Thoracic aorta endothelial cell (primary cell): ENCODE results near the gene SYDE1. TPM values are rescaled to one million over a fixed set of nuclear protein-coding genes. Genes with fewer than 3 reads are reported as not detected.

ENCODE experiments used
- small RNA-seq: library from RNA; depleted of rRNA; stranded (forward); fragments of <200 nt; gene quantifications from one replicate; pipeline ENCODE3, GENCODE V24; 2012
- total RNA-seq: library from RNA; depleted of rRNA; stranded (reverse); fragments of >200 nt; gene quantifications from 2 replicates; pipeline ENCODE4 v1.2.3, GENCODE V29; 2012

Gene SYDE1, protein sequence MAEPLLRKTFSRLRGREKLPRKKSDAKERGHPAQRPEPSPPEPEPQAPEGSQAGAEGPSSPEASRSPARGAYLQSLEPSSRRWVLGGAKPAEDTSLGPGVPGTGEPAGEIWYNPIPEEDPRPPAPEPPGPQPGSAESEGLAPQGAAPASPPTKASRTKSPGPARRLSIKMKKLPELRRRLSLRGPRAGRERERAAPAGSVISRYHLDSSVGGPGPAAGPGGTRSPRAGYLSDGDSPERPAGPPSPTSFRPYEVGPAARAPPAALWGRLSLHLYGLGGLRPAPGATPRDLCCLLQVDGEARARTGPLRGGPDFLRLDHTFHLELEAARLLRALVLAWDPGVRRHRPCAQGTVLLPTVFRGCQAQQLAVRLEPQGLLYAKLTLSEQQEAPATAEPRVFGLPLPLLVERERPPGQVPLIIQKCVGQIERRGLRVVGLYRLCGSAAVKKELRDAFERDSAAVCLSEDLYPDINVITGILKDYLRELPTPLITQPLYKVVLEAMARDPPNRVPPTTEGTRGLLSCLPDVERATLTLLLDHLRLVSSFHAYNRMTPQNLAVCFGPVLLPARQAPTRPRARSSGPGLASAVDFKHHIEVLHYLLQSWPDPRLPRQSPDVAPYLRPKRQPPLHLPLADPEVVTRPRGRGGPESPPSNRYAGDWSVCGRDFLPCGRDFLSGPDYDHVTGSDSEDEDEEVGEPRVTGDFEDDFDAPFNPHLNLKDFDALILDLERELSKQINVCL
- 14.0 and 19.2 TPM in 2 replicates for total RNA-seq

DNA sequence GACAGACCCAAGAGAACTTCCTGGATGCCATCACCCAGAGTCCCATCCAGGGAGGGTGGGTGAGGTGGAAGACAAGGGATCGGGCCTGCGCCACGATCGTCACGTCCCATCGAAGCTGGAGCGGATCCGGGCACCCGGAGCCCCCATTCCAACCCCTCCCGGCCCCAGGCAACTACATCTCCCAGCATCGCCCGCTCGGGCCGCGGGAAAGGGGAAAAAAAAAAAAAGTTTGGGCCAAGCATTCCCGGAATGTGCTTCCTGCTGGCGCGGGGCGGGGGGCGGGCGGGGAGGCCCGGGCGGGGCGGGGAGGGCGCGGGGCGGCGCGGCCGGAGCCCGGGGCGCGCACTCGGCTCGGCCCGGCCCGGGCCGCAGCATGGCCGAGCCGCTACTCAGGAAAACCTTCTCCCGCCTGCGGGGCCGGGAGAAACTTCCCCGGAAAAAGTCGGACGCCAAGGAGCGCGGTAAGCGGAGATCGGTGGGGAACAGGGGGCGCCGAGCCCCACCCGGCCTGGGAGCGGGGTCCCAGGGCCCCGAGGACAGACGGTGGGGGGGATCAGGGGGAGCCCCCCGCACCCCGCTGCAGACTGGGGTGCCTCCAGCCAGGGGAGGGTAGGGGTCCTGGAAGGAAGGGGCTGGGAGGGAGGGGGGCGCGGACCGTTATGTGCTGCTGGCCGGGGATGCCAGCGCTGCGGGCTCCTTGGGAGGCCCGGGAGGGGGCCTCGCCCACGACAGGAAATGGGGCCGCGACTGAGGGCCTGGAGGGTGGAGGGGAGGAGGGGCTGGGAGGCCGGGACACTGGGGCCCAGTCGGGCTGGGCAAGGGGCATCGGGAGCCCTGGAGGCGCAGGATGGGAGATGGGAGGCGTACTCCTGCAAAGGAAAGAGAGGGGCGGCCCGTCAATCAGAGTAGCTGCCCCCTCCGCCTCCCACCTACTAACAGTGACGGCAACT lies at the start of gene SYDE1:
SYDE1 (plus strand) TSS at position 341 of the 950 bp plus-strand sequence; CDS start at position 374, 33 bp downstream.

DNA sequence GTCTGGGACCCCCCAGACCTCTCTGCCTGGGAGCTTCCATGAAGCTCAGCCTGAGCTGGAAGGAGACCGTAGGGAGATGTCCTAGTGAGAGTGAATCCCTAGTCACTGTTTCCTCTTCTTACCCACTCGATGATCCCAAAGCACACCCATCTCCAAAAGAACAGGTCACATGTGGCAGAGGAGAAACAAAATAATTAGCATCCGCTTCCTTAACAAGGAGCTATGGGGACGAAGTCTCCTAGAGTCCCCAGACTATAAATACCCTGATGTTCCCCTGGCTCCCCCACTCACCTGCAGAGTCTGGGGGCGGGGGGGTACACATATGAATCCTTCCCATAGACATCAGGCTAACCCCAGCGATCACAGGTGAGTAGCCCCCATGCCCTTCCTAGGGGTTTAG lies 25.3 kb upstream of the SYDE1 start, which contains the start of gene OR1I1:
OR1I1 (plus strand) TSS at position 301 of the 400 bp plus-strand sequence. CDS start 4,855 bp downstream, outside the sequence.

Small RNAs within 50 kb of the gene (small RNA-seq; reads per million reads assigned to genes)
- gene RNU6-782P: not detected

Other genes starting within 250 kb of the SYDE1 start
- not detected in 2 replicates for gene OR7A17, start 221.3 kb upstream of the SYDE1 start, total RNA-seq
- gene OR7C2, start 165.9 kb upstream of the SYDE1 start, total RNA-seq: not detected in 2 replicates
- gene SLC1A6, start 127.5 kb upstream of the SYDE1 start, total RNA-seq: not detected in 2 replicates
- gene CASP14, start 57.9 kb upstream of the SYDE1 start, total RNA-seq: not detected in 2 replicates
- gene OR1I1, start 25.2 kb upstream of the SYDE1 start, total RNA-seq: not detected in 2 replicates
- gene NOTCH3, start 93.6 kb downstream of the SYDE1 start, total RNA-seq: 0.22 and 0.80 TPM in 2 replicates
- gene EPHX3, start 125.0 kb downstream of the SYDE1 start, total RNA-seq: not detected in 2 replicates
- gene BRD4, start 225.1 kb downstream of the SYDE1 start, total RNA-seq: 29.4 and 38.1 TPM in 2 replicates